ENCODE measurements around the gene PIAS4.

- TF ChIP-seq POLR2A (IDR thresholded peaks at IDR 0.05) (no peak), CTCF (IDR thresholded peaks at IDR 0.05) (no peak)
Observed at GRCh38 chr19:4064149-4064495, 56.6 kb downstream of the PIAS4 start.
